HL-60 (cell line): ENCODE data around the gene MOXD1.

Experiments used
- DNase-seq, 2 experiments: peaks; one replicate each; pipeline ENCODE4 v3.0.0-alpha.2; 2010 to 2020; ENCODE audit warnings: low read depth in 1 of 2, low spot score in 1 of 2
- H3K27ac ChIP-seq: fragments of 250-450 bp; sonication (Bioruptor Pico); replicated peaks from 2 replicates; pipeline ENCODE4 v1.5.1; 2020; ENCODE audit warnings: mild to moderate bottlenecking, moderate library complexity
- H3K27me3 ChIP-seq: fragments of 250-450 bp; sonication (Bioruptor Pico); 2 replicates; pipeline ENCODE4 v1.5.1; 2021; ENCODE audit warnings: mild to moderate bottlenecking, moderate library complexity; ENCODE audit not compliant: insufficient read depth, poor library complexity, severe bottlenecking
- H3K4me3 ChIP-seq: replicated peaks from 2 replicates; pipeline ENCODE4 v1.5.1; 2011; ENCODE audit warnings: mild to moderate bottlenecking, control low read depth, low read length; ENCODE audit not compliant: insufficient read depth
- GABPA ChIP-seq: IDR thresholded peaks from 2 replicates; pipeline ENCODE4 v1.6.1; 2012; ENCODE audit warnings: low read depth
- POLR2AphosphoS5 ChIP-seq: IDR thresholded peaks from 2 replicates; pipeline ENCODE4 v1.6.1; 2012; ENCODE audit warnings: low read depth
- SPI1 ChIP-seq: IDR thresholded peaks from 2 replicates; pipeline ENCODE4 v1.6.1; 2012; ENCODE audit warnings: low read depth, mild to moderate bottlenecking, borderline replicate concordance
- TF ChIP-seq, protein P1 (sequence below): IDR thresholded peaks from one replicate; pipeline ENCODE4 v1.5.1; 2011; ENCODE audit warnings: low read length, control low read depth, inconsistent platforms; ENCODE audit not compliant: insufficient read depth
- TF ChIP-seq, protein P2 (sequence below): IDR thresholded peaks from 2 replicates; pipeline ENCODE4 v1.6.1; 2012; ENCODE audit warnings: low read depth; ENCODE audit not compliant: insufficient replicate concordance

MOXD1 gene

DNA sequence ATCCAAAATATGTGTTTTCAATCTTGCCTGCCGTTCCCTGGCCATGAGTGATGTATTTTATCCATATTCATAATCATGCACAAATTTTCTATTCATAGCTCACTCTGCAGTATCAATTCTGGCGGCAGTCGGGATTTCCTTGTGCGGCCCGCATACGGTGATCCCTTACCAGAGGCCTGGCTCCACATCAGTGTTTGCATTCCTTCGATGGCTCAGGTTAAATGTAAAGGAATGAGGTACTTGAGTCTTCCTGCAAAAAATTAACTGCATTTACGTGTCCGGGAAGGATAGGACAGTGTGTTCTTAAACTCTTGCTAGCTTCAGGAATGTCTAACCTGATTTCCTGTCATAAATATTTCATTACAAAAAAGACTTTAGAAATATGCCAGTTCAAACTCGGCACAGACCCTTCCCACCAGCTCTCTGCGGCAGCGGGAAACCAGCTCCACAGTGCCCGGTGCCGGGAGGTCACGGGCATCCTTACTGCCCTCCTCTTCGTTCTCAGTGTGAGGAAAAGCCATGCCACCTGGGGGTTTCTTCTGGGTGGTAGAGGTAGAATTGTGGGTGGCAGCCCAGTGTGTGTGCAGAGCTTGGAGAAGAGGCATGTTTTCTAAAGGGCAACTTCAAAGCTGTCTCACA, 154.5 kb downstream of the MOXD1 start:
- DNase-seq = no peak
- TF ChIP-seq POLR2AphosphoS5 = no peak
- TF ChIP-seq GABPA = no peak
- TF ChIP-seq, protein P1, sequence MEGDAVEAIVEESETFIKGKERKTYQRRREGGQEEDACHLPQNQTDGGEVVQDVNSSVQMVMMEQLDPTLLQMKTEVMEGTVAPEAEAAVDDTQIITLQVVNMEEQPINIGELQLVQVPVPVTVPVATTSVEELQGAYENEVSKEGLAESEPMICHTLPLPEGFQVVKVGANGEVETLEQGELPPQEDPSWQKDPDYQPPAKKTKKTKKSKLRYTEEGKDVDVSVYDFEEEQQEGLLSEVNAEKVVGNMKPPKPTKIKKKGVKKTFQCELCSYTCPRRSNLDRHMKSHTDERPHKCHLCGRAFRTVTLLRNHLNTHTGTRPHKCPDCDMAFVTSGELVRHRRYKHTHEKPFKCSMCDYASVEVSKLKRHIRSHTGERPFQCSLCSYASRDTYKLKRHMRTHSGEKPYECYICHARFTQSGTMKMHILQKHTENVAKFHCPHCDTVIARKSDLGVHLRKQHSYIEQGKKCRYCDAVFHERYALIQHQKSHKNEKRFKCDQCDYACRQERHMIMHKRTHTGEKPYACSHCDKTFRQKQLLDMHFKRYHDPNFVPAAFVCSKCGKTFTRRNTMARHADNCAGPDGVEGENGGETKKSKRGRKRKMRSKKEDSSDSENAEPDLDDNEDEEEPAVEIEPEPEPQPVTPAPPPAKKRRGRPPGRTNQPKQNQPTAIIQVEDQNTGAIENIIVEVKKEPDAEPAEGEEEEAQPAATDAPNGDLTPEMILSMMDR = no peak
- TF ChIP-seq, protein P2, sequence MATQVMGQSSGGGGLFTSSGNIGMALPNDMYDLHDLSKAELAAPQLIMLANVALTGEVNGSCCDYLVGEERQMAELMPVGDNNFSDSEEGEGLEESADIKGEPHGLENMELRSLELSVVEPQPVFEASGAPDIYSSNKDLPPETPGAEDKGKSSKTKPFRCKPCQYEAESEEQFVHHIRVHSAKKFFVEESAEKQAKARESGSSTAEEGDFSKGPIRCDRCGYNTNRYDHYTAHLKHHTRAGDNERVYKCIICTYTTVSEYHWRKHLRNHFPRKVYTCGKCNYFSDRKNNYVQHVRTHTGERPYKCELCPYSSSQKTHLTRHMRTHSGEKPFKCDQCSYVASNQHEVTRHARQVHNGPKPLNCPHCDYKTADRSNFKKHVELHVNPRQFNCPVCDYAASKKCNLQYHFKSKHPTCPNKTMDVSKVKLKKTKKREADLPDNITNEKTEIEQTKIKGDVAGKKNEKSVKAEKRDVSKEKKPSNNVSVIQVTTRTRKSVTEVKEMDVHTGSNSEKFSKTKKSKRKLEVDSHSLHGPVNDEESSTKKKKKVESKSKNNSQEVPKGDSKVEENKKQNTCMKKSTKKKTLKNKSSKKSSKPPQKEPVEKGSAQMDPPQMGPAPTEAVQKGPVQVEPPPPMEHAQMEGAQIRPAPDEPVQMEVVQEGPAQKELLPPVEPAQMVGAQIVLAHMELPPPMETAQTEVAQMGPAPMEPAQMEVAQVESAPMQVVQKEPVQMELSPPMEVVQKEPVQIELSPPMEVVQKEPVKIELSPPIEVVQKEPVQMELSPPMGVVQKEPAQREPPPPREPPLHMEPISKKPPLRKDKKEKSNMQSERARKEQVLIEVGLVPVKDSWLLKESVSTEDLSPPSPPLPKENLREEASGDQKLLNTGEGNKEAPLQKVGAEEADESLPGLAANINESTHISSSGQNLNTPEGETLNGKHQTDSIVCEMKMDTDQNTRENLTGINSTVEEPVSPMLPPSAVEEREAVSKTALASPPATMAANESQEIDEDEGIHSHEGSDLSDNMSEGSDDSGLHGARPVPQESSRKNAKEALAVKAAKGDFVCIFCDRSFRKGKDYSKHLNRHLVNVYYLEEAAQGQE = no peak
- no peak for TF ChIP-seq SPI1
- Histone ChIP-seq H3K27ac (no peak overlapping the region), H3K27me3 (peaks cover 3% of the 10 kb centered on the region), H3K4me3 (no peak overlapping the region)

DNA sequence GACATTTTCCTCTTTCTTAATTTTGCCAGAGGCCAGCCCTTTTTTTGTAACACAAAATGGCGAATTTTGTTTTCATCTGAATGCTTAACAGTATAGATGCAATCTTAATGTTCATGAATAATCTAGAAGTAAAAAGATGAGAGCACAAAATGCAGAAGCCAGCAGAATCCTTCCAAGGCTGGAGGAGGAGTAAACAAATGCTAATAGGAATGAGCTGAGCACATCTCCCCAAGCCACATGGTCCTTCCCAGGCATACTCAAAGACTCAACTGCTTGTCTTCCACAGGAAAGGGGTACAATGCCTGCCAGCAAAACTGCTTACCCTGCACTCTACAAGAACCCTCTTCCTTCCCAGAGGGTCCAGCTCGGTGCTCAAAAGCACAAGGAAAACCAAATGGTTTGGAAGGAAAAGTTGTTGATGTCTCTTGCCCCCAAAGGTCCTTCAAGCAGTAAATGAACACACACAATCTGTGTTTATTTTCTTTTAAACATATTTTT, 155.1 kb downstream of the MOXD1 start:
- H3K4me3 ChIP-seq = no peak overlapping the region
- no peak for DNase-seq
- H3K27ac ChIP-seq = no peak overlapping the region
- peaks cover 3% of the 10 kb centered on the region for H3K27me3 ChIP-seq
- TF ChIP-seq, protein P2 = no peak
- no peak for TF ChIP-seq POLR2AphosphoS5
- no peak for TF ChIP-seq SPI1
- TF ChIP-seq, protein P1 = no peak
- TF ChIP-seq GABPA = no peak
